Measurements from ENCODE around the gene OTOS. TPM values are rescaled to one million over a fixed set of nuclear protein-coding genes. Genes with fewer than 3 reads are reported as not detected.

The OTOS gene
- polyA plus RNA-seq, 1 experiment: not detected

DNA sequence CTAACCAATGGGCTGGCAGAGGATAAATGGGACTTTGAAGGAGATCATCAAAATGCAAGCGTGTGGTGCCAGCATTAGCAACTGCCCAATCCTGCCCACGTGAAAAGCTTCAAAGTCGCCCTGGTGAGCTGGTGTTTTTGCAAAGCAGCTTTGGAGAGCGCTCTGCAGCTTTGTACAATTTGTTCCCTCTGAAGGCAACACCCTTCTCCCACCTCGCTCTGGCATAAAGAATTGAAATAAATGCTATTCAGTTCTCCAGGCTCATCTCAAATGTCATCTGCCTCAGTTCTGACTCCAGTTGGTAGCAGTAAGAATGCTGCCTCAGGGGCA, 7.8 kb downstream of the OTOS start:
- ChIA-PET CTCF (interaction anchor here (1.9 kb wide), 1 partner anchor 11 kb away, joined by 11 read pairs; no protein-coding TSS in a partner anchor), POLR2A (no interaction called here)
- peaks cover 32% of the 10 kb centered on the region for H3K36me3 ChIP-seq (ENCODE audit: control insufficient read depth, insufficient read depth, low read length)
- DNase-seq (ENCODE audit: low read depth): no peak
- H3K4me3 ChIP-seq (ENCODE audit: low read depth, low read length): no peak overlapping the region
- H3K27me3 ChIP-seq (ENCODE audit: control insufficient read depth, insufficient read depth, low read length): no peaks in the 10 kb centered on the region
- TF ChIP-seq, protein P1, sequence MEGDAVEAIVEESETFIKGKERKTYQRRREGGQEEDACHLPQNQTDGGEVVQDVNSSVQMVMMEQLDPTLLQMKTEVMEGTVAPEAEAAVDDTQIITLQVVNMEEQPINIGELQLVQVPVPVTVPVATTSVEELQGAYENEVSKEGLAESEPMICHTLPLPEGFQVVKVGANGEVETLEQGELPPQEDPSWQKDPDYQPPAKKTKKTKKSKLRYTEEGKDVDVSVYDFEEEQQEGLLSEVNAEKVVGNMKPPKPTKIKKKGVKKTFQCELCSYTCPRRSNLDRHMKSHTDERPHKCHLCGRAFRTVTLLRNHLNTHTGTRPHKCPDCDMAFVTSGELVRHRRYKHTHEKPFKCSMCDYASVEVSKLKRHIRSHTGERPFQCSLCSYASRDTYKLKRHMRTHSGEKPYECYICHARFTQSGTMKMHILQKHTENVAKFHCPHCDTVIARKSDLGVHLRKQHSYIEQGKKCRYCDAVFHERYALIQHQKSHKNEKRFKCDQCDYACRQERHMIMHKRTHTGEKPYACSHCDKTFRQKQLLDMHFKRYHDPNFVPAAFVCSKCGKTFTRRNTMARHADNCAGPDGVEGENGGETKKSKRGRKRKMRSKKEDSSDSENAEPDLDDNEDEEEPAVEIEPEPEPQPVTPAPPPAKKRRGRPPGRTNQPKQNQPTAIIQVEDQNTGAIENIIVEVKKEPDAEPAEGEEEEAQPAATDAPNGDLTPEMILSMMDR (IDR thresholded peaks at IDR 0.05; ENCODE audit: insufficient read depth, low read depth, low read length): no peak

DNA sequence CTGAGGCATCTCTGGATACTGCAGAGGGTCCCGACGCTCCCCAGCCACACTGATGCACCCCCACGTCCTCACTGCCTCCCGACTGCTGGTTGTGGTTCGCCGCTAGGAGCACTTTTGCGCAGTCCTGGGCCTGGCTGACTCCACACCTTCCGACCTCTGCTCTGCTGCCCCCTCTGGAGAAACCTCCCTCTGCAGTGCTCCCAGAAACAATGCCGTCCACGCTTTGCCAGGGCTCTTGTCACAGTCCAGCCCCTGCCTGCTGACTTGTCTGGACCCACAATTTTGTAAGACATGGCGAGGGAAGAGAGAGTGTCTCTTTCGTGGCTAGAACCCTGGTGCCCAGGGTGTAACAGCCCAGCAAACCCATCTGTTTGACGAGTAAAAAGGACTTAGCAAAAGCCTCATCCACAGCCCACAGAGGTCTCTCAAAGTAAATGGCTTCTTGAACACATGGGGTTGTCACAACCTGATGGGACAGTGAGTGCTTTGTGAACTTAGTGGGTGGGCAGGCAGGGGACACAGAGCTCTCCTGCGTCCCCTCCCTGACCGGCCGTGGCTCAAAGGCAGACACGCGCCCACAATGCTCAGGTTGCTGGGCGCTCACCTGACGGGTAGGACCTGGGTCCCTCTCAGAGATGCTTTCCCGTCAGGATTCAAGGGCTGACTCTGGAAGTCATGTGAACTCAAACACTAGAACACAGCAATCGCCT, 8.4 kb downstream of the OTOS start:
- Histone ChIP-seq H3K4me3 (ENCODE audit: low read depth, low read length) (no peak overlapping the region), H3K36me3 (ENCODE audit: control insufficient read depth, insufficient read depth, low read length) (peaks cover 32% of the 10 kb centered on the region), H3K27me3 (ENCODE audit: control insufficient read depth, insufficient read depth, low read length) (no peaks in the 10 kb centered on the region)
- TF ChIP-seq, protein P1 (IDR thresholded peaks at IDR 0.05; ENCODE audit: insufficient read depth, low read depth, low read length): peak; percentile 16; the same call in 1 of the 2 replicates
- DNase-seq (ENCODE audit: low read depth): no peak
- POLR2A ChIA-PET: no interaction called here
- CTCF ChIA-PET: interaction anchor here (1.9 kb wide), 1 partner anchor 11 kb away, joined by 11 read pairs; no protein-coding TSS in a partner anchor

DNA sequence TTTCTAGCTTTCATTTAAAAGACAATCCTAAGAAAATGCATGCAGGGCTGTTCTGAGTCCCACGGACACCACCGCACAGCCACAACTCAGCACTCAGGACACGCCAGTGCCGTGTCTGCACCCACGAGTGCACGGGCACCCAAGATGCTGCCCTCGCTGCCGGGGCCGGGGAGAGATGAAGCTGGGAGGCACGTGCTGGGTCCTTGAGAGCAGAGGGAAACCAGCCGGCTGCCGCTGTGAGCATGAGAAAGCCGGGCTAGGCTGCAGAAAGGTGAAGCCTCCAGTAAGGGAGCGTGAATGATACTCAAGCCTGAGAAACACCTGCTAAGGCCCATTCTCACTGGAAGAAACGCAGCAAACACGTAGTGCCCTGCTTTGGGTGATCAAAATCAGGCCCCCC, 9.2 kb downstream of the OTOS start:
- no peak overlapping the region for H3K4me3 ChIP-seq (ENCODE audit: low read depth, low read length)
- ChIA-PET CTCF (no interaction called here), POLR2A (no interaction called here)
- TF ChIP-seq, protein P1 (IDR thresholded peaks at IDR 0.05; ENCODE audit: insufficient read depth, low read depth, low read length): no peak
- H3K36me3 ChIP-seq (ENCODE audit: control insufficient read depth, insufficient read depth, low read length): peaks cover 32% of the 10 kb centered on the region
- DNase-seq (ENCODE audit: low read depth): no peak
- H3K27me3 ChIP-seq (ENCODE audit: control insufficient read depth, insufficient read depth, low read length): no peaks in the 10 kb centered on the region

DNA sequence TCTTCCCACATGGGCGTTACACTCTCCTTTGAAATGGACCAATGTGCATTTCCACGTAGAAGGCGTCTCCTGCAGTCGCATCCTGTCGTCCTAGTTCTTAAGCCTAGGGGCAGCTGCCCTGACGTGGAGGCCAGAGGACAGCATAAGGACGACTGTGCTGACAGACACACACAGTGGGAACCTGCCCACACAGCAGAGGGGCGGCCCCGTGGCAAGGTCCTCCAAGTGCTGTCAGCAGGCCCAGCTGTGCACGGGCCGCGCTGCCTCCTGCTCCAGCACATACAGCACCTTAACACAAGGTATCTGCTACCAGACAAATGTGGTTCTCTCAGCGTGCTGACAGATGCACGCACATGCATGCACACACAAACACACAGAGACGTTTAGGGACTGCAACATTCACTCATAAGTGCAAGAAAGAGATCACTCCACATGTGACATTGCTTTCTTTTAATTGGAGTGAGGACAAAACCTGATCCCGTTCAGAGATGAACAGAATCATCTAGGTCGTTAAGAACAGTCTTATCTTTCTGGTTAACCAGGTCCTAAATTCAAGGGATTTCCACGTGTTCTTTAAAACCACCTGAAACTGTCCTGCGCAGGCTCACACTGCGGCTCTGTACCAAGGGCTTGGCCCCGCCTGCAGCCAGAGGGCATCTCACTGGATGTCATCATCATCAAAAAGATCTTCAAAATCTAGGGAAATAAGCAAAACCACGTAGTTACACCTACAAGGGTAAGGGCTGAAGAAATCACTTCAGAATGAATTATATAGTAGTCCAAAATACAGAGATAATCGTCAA, 9.9 kb downstream of the OTOS start:
- Histone ChIP-seq H3K4me3 (ENCODE audit: low read depth, low read length) (no peak overlapping the region), H3K36me3 (ENCODE audit: control insufficient read depth, insufficient read depth, low read length) (peaks cover 32% of the 10 kb centered on the region), H3K27me3 (ENCODE audit: control insufficient read depth, insufficient read depth, low read length) (no peaks in the 10 kb centered on the region)
- ChIA-PET CTCF (interaction anchor here (1.7 kb wide), 1 partner anchor 13 kb away, joined by 7 read pairs; no protein-coding TSS in a partner anchor), POLR2A (no interaction called here)
- TF ChIP-seq, protein P1 (IDR thresholded peaks at IDR 0.05; ENCODE audit: insufficient read depth, low read depth, low read length): no peak
- DNase-seq (ENCODE audit: low read depth): no peak

DNA sequence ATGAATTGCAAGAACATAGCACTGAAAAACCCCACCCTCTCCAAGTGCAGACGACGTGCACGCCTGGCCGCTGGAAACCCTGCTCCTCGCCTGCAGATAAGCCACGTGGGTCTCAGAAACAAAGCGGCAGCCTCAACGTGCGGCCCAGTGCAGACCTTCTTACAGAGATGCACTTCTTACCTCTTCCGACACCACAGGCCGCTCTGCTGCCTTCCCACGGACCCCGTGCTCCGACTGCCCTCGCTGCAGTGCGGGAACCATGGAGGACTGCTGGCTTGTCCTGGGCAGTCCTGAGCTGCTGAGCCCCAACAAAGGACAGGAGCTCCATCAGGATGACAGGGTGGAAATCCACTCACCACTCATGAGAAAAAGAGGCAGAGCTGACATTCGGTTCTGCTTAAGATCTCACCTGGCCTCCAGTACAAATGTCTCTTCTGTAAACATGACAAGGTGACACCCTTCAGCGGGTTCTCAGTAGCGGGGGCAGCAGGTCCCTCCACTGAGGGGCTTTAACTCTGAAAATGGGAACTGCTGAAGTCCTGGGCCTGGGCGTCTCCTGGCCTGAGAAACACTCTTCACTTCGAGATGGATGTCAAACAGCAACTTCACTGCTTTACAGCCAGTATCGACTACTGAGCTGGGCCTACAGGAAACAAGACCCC, 10.6 kb downstream of the OTOS start:
- CTCF ChIA-PET: interaction anchor here (1.7 kb wide), 1 partner anchor 14 kb away, joined by 7 read pairs; no protein-coding TSS in a partner anchor
- TF ChIP-seq, protein P1 (IDR thresholded peaks at IDR 0.05; ENCODE audit: insufficient read depth, low read depth, low read length): no peak
- Histone ChIP-seq H3K27me3 (ENCODE audit: control insufficient read depth, insufficient read depth, low read length) (no peaks in the 10 kb centered on the region), H3K4me3 (ENCODE audit: low read depth, low read length) (no peak overlapping the region), H3K36me3 (ENCODE audit: control insufficient read depth, insufficient read depth, low read length) (peaks cover 32% of the 10 kb centered on the region)
- POLR2A ChIA-PET: no interaction called here
- DNase-seq (ENCODE audit: low read depth): no peak
